GM18499 (cell line): ENCODE measurements around the gene ERAP2.
A peak's percentile ranks its signal among the peaks of the same experiment; 100 is the strongest.

Experiments
- ATAC-seq: cut with Tn5 transposase; IDR thresholded peaks from one replicate; pipeline ENCODE4 v1.9.1; 2021; ENCODE audit warnings: moderate number of reproducible peaks; ENCODE audit not compliant: insufficient read depth, unreplicated experiment

The ERAP2 gene

GRCh38 chr5:96957254-96958049 lies 81.2 kb downstream of the ERAP2 start:
- peak; percentile 27 for ATAC-seq

- ATAC-seq = no peak
Observed at GRCh38 chr5:96958977-96959376, 82.7 kb downstream of the ERAP2 start.

GRCh38 chr5:96961053-96961452 lies 84.8 kb downstream of the ERAP2 start:
- peak; percentile 46 for ATAC-seq

GRCh38 chr5:96962540-96962991 lies 86.3 kb downstream of the ERAP2 start:
- ATAC-seq = no peak

GRCh38 chr5:96963267-96963666 lies 87.0 kb downstream of the ERAP2 start:
- no peak for ATAC-seq

- no peak for ATAC-seq
Observed at GRCh38 chr5:96966801-96967200, 90.5 kb downstream of the ERAP2 start.

- ATAC-seq = no peak
Observed at GRCh38 chr5:96967400-96967799, 91.1 kb downstream of the ERAP2 start.

- no peak for ATAC-seq
Observed at GRCh38 chr5:96968074-96968473, 91.8 kb downstream of the ERAP2 start.

- no peak for ATAC-seq
Observed at GRCh38 chr5:96968614-96969013, 92.3 kb downstream of the ERAP2 start.
